ENCODE results near the gene CD4.
"Not testable (repeated sequence)": the region's sequence is repeated elsewhere in the genome, so short reads cannot be mapped to it uniquely, and the experiment has no call there.

DNA sequence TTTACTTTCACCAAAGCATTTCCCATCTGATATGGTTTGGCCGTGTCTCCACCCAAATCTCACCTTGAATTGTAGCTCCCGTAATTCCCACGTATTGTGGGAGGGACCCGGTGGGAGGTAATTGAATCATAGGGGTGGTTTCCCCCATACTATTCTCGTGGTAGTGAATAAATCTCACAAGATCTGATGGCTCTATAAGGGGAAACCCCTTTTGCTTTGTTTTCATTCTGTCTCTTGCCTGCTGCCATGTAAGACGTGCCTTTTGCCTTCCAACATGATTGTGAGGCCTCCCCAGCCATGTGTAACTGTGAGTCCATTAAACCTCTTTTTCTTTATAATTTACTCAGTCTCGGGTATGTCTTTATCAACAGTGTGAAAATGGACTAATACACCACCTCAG lies 46.0 kb upstream of the CD4 start:
- TF ChIP-seq, protein P1, sequence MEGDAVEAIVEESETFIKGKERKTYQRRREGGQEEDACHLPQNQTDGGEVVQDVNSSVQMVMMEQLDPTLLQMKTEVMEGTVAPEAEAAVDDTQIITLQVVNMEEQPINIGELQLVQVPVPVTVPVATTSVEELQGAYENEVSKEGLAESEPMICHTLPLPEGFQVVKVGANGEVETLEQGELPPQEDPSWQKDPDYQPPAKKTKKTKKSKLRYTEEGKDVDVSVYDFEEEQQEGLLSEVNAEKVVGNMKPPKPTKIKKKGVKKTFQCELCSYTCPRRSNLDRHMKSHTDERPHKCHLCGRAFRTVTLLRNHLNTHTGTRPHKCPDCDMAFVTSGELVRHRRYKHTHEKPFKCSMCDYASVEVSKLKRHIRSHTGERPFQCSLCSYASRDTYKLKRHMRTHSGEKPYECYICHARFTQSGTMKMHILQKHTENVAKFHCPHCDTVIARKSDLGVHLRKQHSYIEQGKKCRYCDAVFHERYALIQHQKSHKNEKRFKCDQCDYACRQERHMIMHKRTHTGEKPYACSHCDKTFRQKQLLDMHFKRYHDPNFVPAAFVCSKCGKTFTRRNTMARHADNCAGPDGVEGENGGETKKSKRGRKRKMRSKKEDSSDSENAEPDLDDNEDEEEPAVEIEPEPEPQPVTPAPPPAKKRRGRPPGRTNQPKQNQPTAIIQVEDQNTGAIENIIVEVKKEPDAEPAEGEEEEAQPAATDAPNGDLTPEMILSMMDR (IDR thresholded peaks at IDR 0.05), result not testable (repeated sequence)
- not testable (repeated sequence) for TF ChIP-seq POLR2A (IDR thresholded peaks at IDR 0.05)
